Mammary epithelial cell (primary cell): ENCODE results near the gene TCF23.

Source experiments
- EZH2 ChIP-seq: IDR thresholded peaks from 2 replicates; pipeline ENCODE4 v1.6.1; 2012; ENCODE audit warnings: low read length, inconsistent platforms, borderline replicate concordance
- TF ChIP-seq, protein P1 (sequence below), 2 donors: IDR thresholded peaks in 1 of 2; conservative IDR thresholded peaks in 1 of 2; 2 replicates each; pipeline ENCODE4 v1.5.1; 2011 to 2012; ENCODE audit warnings: inconsistent platforms in 2 of 2, low read length in 2 of 2, mild to moderate bottlenecking in 2 of 2, control low read depth in 1 of 2, low read depth in 1 of 2; ENCODE audit not compliant: insufficient read depth in 1 of 2; ENCODE audit errors: extremely low read depth in 1 of 2

DNA sequence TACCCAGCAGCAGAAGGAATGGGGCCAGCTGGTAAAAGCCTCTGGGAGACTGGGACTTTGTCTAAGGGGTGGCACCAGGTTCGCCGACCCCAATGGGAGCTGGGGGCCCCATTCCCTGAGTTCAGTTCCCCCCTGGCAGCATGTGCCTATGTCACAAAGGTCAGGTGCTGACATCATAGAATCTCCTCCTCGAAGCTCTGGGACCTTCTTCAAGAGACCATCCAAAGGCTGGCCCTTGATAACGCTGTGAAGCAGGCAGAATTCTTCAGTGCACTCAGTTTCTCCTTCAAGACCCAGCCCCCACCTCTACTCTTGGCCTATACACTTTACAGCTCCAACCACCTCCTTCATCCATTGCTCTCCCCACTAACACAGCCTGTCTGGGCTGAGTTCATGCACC lies 9.5 kb upstream of the TCF23 start, which contains the start of gene PRR30:
- TF ChIP-seq, protein P1, sequence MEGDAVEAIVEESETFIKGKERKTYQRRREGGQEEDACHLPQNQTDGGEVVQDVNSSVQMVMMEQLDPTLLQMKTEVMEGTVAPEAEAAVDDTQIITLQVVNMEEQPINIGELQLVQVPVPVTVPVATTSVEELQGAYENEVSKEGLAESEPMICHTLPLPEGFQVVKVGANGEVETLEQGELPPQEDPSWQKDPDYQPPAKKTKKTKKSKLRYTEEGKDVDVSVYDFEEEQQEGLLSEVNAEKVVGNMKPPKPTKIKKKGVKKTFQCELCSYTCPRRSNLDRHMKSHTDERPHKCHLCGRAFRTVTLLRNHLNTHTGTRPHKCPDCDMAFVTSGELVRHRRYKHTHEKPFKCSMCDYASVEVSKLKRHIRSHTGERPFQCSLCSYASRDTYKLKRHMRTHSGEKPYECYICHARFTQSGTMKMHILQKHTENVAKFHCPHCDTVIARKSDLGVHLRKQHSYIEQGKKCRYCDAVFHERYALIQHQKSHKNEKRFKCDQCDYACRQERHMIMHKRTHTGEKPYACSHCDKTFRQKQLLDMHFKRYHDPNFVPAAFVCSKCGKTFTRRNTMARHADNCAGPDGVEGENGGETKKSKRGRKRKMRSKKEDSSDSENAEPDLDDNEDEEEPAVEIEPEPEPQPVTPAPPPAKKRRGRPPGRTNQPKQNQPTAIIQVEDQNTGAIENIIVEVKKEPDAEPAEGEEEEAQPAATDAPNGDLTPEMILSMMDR (conservative IDR thresholded peaks at IDR 0.05 in 1 of 2, IDR thresholded peaks at IDR 0.05 in 1 of 2; ENCODE audit: extremely low read depth in 1 of 2, insufficient read depth in 1 of 2, low read depth in 1 of 2, low read length in 2 of 2) = no peak
- no peak for TF ChIP-seq EZH2
